ENCODE results near the gene RNF217. TPM values are rescaled to one million over a fixed set of nuclear protein-coding genes. Genes with fewer than 3 reads are reported as not detected.

RNF217 gene
- total RNA-seq, 1 donor from 2014 or later = 8.7 TPM

DNA sequence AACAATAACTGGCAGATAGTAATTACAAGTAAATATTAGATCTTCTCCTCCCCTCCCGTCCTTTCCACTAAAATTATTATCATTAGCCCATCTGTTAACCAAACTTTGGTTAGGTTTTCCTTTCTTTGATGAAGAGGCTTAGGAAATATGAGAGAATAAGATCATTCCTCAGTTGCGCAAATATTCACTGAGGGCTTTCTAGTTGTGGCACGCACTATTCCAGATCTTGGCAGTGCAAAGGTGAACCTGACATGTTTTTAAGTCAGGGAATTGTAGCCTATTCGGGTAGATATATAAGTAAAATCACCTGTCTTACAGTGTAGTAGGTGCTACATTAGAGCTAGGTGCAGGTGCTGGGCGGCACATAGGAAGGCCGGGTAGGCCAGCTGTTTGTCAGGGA is 31.1 kb downstream of the RNF217 start:
- Mint-ChIP-seq H3K4me1 (peaks cover 4% of the 10 kb centered on the region), H3K9me3 (no peaks in the 10 kb centered on the region), H3K4me3 (no peak overlapping the region), H3K36me3 (ENCODE audit: low read depth) (peaks cover 3% of the 10 kb centered on the region), H3K27ac (ENCODE audit: unreplicated experiment) (no peak overlapping the region), H3K27me3 (ENCODE audit: low read depth) (no peaks in the 10 kb centered on the region)
- no peak for DNase-seq (ENCODE audit: low read depth, low spot score)
- TF ChIP-seq, protein P1, sequence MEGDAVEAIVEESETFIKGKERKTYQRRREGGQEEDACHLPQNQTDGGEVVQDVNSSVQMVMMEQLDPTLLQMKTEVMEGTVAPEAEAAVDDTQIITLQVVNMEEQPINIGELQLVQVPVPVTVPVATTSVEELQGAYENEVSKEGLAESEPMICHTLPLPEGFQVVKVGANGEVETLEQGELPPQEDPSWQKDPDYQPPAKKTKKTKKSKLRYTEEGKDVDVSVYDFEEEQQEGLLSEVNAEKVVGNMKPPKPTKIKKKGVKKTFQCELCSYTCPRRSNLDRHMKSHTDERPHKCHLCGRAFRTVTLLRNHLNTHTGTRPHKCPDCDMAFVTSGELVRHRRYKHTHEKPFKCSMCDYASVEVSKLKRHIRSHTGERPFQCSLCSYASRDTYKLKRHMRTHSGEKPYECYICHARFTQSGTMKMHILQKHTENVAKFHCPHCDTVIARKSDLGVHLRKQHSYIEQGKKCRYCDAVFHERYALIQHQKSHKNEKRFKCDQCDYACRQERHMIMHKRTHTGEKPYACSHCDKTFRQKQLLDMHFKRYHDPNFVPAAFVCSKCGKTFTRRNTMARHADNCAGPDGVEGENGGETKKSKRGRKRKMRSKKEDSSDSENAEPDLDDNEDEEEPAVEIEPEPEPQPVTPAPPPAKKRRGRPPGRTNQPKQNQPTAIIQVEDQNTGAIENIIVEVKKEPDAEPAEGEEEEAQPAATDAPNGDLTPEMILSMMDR (conservative IDR thresholded peaks at IDR 0.05) = no peak

DNA sequence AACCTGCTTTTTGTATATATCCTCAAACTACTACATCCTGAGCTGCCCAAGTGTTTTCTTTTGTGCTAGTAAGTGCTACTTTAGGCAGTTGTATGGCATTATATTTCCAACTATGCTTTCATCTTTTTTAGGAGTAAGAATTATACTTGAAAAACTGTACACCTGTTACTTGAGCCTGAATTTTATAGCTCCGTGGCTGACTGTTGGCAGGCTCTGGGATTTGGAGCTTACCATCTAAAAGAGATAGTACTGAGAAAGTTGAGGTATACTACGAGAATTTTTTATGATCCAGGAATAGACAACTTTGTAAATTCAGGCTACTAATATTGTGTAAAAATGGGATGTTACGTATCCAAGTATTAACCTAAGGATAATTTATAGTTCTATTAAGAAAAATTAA is 32.4 kb downstream of the RNF217 start:
- peaks cover 4% of the 10 kb centered on the region for H3K4me1 Mint-ChIP-seq
- no peaks in the 10 kb centered on the region for H3K9me3 Mint-ChIP-seq
- H3K4me3 Mint-ChIP-seq = no peak overlapping the region
- no peaks in the 10 kb centered on the region for H3K36me3 Mint-ChIP-seq (ENCODE audit: low read depth)
- no peak for DNase-seq (ENCODE audit: low read depth, low spot score)
- no peaks in the 10 kb centered on the region for H3K27me3 Mint-ChIP-seq (ENCODE audit: low read depth)
- TF ChIP-seq, protein P1 (conservative IDR thresholded peaks at IDR 0.05) = no peak
- H3K27ac Mint-ChIP-seq (ENCODE audit: unreplicated experiment) = no peak overlapping the region

- no peaks in the 10 kb centered on the region for H3K9me3 Mint-ChIP-seq
Measured at GRCh38 chr6:124995131-124995530, 32.9 kb downstream of the RNF217 start.

GRCh38 chr6:124995645-124996325 is 33.5 kb downstream of the RNF217 start:
- TF ChIP-seq, protein P1 (conservative IDR thresholded peaks at IDR 0.05) = no peak
- Mint-ChIP-seq H3K4me1 (no peaks in the 10 kb centered on the region), H3K27ac (ENCODE audit: unreplicated experiment) (no peak overlapping the region), H3K4me3 (no peak overlapping the region), H3K9me3 (no peaks in the 10 kb centered on the region), H3K36me3 (ENCODE audit: low read depth) (no peaks in the 10 kb centered on the region), H3K27me3 (ENCODE audit: low read depth) (no peaks in the 10 kb centered on the region)
- no peak for DNase-seq (ENCODE audit: low read depth, low spot score)

More at GRCh38 chr6:124995131-124995530, 32.9 kb downstream of the RNF217 start:
- H3K36me3 Mint-ChIP-seq (ENCODE audit: low read depth) = no peaks in the 10 kb centered on the region
- TF ChIP-seq, protein P1 (conservative IDR thresholded peaks at IDR 0.05) = no peak
- H3K27ac Mint-ChIP-seq (ENCODE audit: unreplicated experiment) = no peak overlapping the region
- no peak overlapping the region for H3K4me3 Mint-ChIP-seq
- no peak for DNase-seq (ENCODE audit: low read depth, low spot score)
- no peaks in the 10 kb centered on the region for H3K27me3 Mint-ChIP-seq (ENCODE audit: low read depth)
- H3K4me1 Mint-ChIP-seq = no peaks in the 10 kb centered on the region

DNA sequence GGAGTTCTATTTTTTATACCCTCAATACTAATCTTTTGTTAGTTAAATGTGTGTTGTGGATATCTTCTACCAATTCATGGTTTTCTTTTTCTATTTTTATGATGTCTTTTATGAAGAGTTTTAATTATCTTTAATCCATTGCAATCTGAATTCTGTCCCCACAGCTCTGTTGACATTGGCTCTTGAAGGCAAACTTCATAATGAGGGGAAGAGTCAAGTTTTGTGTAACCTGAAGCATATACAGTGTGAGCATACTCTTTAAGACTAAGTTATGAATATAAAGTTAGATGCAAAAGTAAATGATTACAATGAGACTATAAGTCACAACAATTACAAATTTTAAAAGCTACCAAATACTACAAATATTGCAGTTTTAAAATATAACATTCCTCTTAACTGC is 34.2 kb downstream of the RNF217 start:
- Mint-ChIP-seq H3K4me3 (no peak overlapping the region), H3K9me3 (no peaks in the 10 kb centered on the region), H3K4me1 (peaks cover 4% of the 10 kb centered on the region), H3K36me3 (ENCODE audit: low read depth) (no peaks in the 10 kb centered on the region), H3K27ac (ENCODE audit: unreplicated experiment) (no peak overlapping the region), H3K27me3 (ENCODE audit: low read depth) (no peaks in the 10 kb centered on the region)
- TF ChIP-seq, protein P1 (conservative IDR thresholded peaks at IDR 0.05) = no peak
- DNase-seq (ENCODE audit: low read depth, low spot score) = no peak
